OCI-LY3 (cell line): ENCODE results near the gene SDK1.

Experiments
- EZH2phosphoT487 ChIP-seq: fragments of 200-600 bp; shearing (Covaris generic); IDR thresholded peaks from 2 replicates; pipeline ENCODE4 v1.6.1; 2018; ENCODE audit warnings: antibody characterized with exemption, mixed run types, low read depth
- TF ChIP-seq, protein P1 (sequence below): fragments of 200-600, 300-600 bp; sonication (generic); IDR thresholded peaks from 2 replicates; pipeline ENCODE4 v1.5.1; 2014; ENCODE audit warnings: antibody characterized with exemption, low read length, low read depth

DNA sequence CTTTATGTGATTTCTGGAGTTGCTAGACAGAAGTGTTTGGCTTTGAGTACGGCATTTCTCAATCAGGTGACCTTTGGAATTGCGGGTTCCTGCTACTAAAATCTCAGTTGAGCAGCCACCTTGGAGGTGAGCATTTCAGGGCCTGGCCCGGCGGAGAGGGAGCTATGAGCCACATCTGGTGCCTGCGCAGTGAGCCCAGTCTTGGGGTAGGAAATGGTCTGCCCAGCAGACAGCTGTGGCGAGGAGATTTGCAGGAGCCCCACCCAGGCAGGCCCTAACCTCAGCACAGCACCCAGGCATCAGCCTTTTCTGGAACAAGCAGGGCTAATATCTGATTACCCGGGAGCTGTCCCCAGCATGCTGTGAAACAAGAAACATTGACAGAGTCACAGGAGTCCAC, 833.2 kb downstream of the SDK1 start:
- TF ChIP-seq, protein P1, sequence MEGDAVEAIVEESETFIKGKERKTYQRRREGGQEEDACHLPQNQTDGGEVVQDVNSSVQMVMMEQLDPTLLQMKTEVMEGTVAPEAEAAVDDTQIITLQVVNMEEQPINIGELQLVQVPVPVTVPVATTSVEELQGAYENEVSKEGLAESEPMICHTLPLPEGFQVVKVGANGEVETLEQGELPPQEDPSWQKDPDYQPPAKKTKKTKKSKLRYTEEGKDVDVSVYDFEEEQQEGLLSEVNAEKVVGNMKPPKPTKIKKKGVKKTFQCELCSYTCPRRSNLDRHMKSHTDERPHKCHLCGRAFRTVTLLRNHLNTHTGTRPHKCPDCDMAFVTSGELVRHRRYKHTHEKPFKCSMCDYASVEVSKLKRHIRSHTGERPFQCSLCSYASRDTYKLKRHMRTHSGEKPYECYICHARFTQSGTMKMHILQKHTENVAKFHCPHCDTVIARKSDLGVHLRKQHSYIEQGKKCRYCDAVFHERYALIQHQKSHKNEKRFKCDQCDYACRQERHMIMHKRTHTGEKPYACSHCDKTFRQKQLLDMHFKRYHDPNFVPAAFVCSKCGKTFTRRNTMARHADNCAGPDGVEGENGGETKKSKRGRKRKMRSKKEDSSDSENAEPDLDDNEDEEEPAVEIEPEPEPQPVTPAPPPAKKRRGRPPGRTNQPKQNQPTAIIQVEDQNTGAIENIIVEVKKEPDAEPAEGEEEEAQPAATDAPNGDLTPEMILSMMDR = no peak
- no peak for TF ChIP-seq EZH2phosphoT487
